Measurements from ENCODE around the gene TBC1D22A.
A peak's percentile ranks its signal among the peaks of the same experiment; 100 is the strongest.

Gene TBC1D22A

GRCh38 chr22:47080100-47080499, 317.6 kb downstream of the TBC1D22A start:
- DNase-seq (ENCODE audit: low read depth in 2 of 2) = no peak

- no peak for DNase-seq (ENCODE audit: low read depth in 2 of 2)
These were observed 320.1 kb downstream of the TBC1D22A start for GRCh38 chr22:47082505-47082904.

DNA sequence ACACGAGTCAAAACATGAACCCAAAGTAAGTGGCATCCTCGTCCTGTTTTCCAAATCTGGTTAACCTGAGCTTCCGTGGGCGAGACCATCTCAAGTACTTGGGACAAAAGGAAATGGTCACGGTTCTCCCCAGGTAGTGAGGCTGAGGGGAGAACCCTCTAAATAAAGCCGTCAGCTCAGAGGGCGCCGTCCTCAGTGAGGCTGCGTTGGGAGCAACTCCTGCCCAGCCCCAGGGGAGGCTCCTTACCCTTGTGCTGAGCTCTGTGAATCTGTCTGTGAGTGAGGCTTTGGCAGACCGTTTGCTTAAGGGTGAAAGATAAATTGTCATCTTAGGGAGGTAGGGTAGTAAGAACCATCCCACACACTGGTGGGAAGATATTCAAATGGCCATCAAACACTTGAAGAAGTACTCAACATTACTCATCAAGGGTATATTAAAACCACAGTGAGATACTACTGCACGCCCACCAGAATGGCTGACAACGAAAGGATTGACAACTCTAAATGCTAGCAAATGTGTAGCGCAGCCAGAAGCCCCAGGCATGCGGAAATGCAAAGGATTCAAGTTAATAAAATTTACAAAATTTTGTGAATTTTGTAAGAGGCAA, 321.0 kb downstream of the TBC1D22A start:
- no peak for DNase-seq (ENCODE audit: low read depth in 2 of 2)

DNA sequence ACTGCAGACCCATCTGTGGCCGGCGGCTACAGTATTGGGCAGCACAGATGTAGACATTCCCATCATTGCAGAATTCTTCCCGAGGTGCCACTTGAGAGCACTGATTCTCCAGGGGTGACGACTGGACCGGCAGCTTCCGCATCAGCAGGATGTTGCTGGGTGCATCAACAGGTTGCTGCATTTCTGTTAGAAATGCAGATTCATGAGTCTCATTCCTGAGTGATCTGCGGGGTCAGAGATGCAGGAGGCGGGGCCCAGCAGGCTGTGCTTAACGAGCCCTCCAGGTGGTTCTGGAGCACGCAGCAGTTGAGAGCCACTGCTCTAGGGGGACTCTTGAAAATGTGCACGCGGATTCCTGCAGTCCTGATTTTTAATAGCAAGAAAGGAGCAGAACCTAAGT, 321.8 kb downstream of the TBC1D22A start:
- no peak for DNase-seq (ENCODE audit: low read depth in 2 of 2)

DNA sequence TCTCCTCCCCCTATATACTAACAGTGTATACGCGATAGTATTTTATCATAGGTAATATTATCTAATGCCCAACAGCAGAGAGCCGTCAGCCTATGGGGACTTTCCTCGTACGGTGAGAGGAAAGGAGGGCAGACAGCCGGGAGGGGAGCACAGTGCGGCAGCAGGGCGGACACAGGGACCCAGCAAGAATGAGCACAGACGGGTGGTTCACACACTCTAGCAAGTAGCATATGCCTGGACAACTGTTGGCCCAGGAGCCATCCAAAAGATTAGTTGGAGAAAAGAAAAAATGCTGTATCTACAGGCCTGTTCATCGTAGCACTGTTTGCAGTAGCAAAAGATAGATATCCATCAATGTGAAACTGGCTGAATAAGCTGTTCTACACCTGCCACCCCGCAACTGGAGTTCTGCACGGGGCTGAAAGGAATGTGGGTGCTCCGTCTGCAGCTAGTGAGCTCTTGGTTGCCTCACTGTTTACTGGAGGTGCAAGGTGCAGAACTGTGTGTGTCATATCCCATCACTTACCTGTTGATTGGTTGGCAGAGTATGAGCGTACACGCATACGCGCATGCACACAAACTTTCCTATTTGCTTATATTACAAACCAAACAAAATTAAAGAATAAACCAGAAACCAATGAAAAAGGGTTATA, 324.3 kb downstream of the TBC1D22A start:
- DNase-seq (ENCODE audit: low read depth in 2 of 2) = no peak

DNA sequence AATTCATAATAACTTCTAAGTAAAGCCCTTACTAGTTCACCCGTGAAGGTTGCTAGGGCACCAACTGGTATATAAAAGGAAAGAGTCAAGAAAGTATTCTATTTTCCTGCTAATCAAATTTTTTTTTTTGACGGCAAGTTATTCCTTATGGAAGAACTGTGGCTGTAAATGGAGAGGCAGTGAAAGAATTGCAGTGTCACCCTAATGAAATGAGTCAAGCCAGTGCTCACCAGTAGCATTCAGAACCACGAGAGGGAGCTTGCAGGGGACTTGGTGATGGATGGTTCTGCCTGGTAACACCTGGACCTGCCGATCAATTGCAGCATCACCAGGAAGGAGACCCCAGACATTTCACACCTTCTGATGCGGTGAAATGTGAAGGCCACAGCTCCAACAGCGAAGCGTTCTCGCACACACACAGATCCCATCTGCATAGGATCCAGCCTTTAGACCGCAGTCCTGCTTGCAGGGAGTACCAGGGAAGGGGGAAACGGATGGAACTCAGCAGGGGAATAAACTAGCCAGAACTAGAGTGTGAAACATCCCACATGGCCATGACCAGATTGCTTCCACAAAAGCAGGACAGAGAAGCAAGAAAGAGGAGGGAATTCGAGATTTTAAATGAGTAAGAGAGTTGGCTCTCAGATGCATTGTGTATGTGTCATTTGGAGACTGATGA, 326.2 kb downstream of the TBC1D22A start:
- no peak for DNase-seq (ENCODE audit: low read depth in 2 of 2)

GRCh38 chr22:47089374-47089773, 326.9 kb downstream of the TBC1D22A start:
- no peak for DNase-seq (ENCODE audit: low read depth in 2 of 2)

GRCh38 chr22:47089796-47090460, 327.5 kb downstream of the TBC1D22A start:
- DNase-seq (ENCODE audit: low read depth in 2 of 2) = no peak

DNA sequence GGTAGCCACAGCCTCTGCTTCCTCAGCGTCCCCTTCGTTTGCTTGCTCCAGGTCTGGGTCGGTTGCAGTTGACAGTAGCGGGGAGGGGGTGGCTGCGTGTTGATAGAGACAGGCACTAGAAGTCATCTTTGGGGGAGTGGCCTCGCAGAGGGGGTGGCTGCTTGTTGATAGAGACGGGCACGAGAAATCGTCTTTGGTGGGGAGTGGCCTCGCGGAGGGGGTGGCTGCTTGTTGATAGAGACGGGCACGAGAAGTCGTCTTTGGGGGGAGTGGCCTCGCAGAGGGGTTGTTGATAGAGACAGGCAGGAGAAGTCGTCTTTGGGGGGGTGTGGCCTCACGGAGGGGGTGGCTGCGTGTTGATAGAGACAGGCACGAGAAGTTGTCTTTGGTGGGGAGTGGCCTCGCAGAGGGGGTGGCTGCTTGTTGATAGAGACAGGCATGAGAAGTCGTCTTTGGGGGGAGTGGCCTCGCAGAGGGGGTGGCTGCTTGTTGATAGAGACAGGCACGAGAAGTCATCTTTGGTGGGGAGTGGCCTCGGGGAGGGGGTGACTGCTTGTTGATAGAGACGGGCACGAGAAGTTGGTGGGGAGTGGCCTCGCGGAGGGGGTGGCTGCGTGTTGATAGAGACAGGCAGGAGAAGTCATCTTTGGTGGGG, 328.3 kb downstream of the TBC1D22A start:
- DNase-seq (ENCODE audit: low read depth in 2 of 2) = peak; percentile 41 to 42

GRCh38 chr22:47091246-47091651, 328.8 kb downstream of the TBC1D22A start:
- DNase-seq (ENCODE audit: low read depth in 2 of 2) = no peak

DNA sequence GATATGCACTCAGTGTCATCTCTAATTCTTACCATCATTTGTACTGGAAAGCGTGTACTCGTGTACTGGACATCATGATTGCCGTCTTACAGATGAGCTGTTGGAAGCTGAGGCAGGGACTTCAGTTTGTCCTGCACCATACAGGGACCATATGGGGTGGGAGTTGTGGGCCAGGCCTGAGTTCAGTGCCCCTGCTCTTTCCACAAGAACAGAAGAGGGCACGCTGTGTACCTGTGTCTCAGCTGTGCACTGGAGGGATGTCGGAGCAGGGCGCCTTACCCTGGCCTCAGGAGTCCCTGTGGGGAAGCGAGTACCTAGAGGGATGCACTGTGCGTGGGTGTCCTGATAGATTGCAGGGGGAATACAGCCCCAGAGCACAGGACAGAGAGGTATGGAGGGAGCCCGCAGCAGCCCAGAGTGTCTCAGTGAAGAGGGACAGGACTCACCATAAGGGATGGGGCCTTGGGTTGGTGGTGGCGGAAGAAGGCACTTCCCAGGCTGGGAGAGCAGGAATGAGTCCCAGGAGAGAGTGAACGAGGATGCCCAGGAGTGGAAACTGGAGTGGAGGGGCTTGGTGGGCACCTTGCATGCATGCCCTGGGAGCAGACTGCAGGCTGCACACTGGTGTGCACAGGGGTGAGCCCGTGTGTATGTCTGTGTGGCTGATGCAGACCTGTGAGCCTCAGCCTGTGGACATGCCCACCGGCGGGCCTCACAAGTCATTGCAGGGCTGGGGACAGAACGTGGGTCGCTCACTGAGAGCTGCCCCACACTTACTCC, 329.7 kb downstream of the TBC1D22A start:
- no peak for DNase-seq (ENCODE audit: low read depth in 2 of 2)

DNA sequence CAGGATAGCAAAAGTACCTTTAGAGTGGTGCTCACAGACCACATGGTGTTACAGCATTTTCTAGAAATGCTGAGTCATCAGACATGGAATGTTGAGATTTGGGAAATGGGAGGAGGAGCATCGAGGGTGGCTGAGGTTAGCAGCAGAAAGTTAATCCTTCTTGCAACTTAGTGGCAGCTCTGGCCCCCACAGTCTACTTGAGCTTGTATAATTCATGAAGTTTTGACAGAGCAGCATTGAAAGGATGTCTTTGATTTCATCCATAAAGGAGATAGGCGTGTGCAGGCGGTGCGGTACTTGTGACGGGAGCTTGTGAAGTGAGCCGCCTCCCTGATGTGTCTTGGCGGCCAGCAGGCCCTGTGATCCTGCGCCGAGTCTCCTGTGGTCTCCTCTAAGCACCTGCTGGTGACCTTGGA, 330.5 kb downstream of the TBC1D22A start:
- peak; percentile 83 to 85 for DNase-seq (ENCODE audit: low read depth in 2 of 2)

GRCh38 chr22:47093720-47094119, 331.3 kb downstream of the TBC1D22A start:
- DNase-seq (ENCODE audit: low read depth in 2 of 2) = no peak

DNA sequence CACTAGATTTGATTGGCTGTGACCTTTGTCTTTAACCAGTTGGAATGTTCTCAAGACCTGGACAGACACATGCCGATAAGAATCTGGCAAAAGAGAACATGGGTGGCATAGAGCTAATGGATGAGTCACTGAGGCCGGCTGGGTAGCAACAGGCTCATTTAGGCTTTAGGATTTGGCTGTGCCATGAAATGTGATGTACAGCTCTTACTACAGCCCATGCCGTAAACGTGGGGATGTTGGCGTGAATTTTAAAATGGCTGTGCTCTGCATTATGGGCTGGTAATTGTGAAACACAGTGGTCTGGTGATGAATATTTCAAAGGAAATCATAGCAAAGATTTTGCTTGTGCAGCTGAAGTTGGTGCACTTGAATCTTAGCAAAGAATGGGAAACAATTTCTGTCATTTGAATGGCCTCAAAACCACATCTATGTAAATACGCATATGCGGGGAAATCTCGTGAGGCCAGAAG, 332.4 kb downstream of the TBC1D22A start:
- no peak for DNase-seq (ENCODE audit: low read depth in 2 of 2)

DNA sequence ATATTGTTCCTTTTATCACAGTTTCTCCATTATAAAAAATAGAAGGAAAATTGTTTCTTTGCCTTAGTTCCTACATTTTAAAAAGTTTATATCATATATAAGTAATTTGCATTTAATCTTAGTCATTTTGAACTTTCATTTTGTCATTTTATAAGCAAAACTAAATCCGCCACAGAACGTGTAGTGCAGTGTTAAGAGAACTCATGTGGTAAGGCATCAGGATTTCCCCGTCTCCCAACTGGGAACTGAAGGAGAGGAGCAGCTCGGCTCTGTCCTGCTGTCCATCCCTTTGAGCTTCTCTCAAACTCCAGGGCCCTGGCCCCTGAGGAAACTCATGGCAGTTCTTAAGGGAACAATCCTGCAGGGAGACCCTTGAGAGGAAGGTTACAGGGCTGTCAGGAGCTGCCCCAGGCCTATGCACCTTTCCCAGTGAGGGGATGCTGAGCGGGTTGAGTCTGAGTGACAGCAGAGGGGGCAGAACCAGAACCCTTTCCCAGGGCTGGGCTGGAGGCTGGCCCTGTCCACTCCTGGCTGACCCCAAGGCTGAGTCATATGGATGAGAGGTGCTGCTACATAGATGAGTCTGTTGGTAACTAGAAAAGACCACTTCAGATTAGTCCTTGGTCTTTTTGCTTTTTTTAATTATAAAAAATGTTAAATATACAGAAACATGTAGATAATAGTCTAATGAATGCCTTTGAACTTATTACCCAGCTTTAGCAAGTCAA, 333.1 kb downstream of the TBC1D22A start:
- DNase-seq (ENCODE audit: low read depth in 2 of 2) = no peak

DNA sequence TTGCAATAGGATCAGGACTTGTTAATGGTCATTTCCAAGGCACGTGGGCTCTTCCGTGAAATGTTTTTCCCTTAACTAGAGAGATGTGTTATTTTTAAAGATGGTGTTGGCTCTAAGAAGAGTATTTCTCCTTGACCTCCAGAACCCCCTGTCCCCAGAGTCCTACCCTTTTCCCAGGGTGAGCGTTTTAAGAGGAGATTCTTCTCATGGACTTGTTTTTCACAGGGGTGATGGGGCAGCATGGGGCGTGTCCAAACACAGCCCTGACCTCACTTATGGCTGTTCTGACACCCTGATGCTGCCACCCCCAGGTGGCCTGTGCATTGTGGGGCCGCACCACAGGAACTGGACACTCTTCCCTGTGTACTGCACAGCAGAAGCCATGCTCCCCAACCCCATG, 335.7 kb downstream of the TBC1D22A start:
- no peak for DNase-seq (ENCODE audit: low read depth in 2 of 2)

DNA sequence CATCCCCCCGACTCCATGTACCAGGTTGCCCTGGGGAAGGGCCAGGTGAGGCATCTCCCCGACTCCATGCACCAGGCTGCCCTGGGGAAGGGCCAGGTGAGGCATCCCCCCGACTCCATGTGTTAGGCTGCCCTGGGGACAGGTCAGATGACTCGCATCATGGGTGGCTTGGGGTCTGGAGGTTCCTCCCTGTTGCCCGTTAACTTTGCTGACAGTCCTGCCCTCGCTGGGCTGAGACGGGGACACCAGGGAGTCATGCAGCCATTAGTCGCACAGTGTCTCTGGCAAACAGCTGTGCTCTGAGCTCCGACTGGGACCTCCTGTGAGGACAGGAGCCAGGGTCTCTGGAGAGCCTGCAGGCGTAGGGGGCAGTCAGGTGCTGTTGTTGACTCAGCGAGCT, 336.1 kb downstream of the TBC1D22A start:
- no peak for DNase-seq (ENCODE audit: low read depth in 2 of 2)

DNA sequence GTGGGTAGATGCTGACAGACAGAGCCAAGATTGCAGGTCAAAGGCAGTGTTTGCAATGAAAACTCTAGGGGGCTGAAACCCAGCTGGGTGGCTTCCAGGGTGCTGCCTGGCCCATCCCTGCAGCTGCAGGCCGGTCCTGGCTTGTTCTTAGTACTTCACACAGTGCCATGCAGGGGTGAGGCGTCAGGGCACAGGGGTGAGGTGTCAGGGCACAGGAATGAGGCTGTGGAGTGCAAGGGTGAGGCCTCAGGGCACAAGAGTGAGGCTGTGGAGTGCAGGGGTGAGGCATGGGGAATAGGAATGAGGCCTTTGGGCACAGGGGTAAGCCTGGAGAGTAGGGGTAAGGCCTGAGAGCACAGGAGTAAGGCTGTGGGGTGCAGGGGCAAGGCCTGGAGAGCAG, 337.6 kb downstream of the TBC1D22A start:
- DNase-seq (ENCODE audit: low read depth in 2 of 2) = no peak

- no peak for DNase-seq (ENCODE audit: low read depth in 2 of 2)
These were observed 338.3 kb downstream of the TBC1D22A start for GRCh38 chr22:47100646-47101200.

DNA sequence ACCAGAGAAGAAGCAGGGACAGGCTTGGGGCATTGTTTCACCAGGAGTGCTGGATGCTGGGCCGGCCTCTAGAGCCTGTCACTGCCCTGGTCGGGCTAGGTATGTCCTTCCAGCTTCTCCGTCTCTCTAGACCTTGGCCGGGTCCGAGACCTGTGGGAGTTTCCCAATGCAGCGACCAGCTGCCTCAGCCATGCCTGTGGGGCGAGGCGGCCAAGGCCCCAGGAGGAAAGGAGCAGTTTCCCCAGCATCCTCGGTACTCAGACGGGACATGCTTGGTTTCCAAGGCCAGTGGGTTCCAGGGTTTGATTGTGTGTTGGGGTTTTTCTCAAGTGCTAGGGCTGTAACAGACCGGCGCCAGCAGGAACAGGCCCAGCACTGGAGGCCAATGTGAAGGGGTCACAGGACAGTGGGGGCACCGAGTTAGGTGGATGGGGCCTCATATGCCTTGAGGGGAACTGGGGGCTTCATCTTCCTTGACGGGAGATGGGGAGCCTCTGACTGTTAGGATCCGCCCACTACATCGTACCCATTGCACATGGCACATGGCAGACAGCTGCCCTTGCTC, 339.0 kb downstream of the TBC1D22A start:
- DNase-seq (ENCODE audit: low read depth in 2 of 2) = no peak

Data from fibroblast of skin of left quadriceps (primary cell).